SK-N-MC (cell line): ENCODE data around the gene EIF6.

Experiments used
- EZH2 ChIP-seq: fragments of 200-600 bp; sonication (generic); IDR thresholded peaks from one replicate; pipeline ENCODE4 v1.6.1; 2017; ENCODE audit warnings: antibody characterized with exemption
- POLR2AphosphoS5 ChIP-seq: IDR thresholded peaks from 2 replicates; pipeline ENCODE4 v1.6.1; 2012; ENCODE audit warnings: mild to moderate bottlenecking, low read depth, low read length, borderline replicate concordance

GRCh38 chr20:35286899-35287508, 2.4 kb upstream of the EIF6 start:
- TF ChIP-seq EZH2 (no peak), POLR2AphosphoS5 (no peak)
